ENCODE results near the gene ARRDC2.

DNA sequence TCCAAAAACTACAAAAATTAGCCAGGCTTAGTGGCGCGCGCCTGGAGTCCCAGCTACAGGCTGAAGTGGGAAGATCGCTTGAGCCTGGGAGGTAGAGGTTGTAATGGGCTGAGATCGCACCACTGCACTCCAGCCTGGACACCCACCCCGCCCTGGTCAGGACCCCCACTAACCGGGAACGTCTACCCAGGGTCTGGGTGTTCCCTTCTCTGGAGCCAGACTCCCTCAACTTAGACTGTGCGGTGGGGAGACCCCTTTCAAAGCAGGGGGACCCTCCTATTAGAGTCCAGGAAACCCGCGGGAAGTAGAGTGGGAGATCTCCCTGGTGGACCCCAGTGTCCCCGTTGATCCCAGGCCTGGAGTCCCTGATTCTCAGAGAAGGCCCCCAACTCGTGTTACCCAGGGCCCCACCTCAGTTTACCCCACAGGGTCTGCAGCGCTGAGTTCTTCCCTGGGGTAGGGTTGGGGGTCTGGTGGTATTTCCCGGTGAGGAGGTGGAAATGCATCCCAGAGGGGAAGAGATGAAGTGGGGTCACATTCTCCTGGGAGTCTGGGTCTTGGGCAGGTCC lies 6.1 kb upstream of the ARRDC2 start:
- TF ChIP-seq, protein P1, sequence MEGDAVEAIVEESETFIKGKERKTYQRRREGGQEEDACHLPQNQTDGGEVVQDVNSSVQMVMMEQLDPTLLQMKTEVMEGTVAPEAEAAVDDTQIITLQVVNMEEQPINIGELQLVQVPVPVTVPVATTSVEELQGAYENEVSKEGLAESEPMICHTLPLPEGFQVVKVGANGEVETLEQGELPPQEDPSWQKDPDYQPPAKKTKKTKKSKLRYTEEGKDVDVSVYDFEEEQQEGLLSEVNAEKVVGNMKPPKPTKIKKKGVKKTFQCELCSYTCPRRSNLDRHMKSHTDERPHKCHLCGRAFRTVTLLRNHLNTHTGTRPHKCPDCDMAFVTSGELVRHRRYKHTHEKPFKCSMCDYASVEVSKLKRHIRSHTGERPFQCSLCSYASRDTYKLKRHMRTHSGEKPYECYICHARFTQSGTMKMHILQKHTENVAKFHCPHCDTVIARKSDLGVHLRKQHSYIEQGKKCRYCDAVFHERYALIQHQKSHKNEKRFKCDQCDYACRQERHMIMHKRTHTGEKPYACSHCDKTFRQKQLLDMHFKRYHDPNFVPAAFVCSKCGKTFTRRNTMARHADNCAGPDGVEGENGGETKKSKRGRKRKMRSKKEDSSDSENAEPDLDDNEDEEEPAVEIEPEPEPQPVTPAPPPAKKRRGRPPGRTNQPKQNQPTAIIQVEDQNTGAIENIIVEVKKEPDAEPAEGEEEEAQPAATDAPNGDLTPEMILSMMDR (IDR thresholded peaks at IDR 0.05) = no peak
- TF ChIP-seq MYBL2 (CRISPR knock-in tag; IDR thresholded peaks at IDR 0.05) (no peak), ZNF121 (CRISPR knock-in tag; IDR thresholded peaks at IDR 0.05) (no peak), SP1 (CRISPR knock-in tag; conservative IDR thresholded peaks at IDR 0.05) (no peak), TCF7 (CRISPR knock-in tag; IDR thresholded peaks at IDR 0.05; ENCODE audit: low read depth) (no peak), JUN (CRISPR knock-in tag; IDR thresholded peaks at IDR 0.05) (no peak), ZNF416 (CRISPR knock-in tag; IDR thresholded peaks at IDR 0.05) (no peak), TEAD4 (CRISPR knock-in tag; IDR thresholded peaks at IDR 0.05) (no peak), ATF1 (CRISPR knock-in tag; IDR thresholded peaks at IDR 0.05) (no peak), SMAD3 (CRISPR knock-in tag; IDR thresholded peaks at IDR 0.05; ENCODE audit: borderline replicate concordance) (no peak)
- TF ChIP-seq, protein P2, sequence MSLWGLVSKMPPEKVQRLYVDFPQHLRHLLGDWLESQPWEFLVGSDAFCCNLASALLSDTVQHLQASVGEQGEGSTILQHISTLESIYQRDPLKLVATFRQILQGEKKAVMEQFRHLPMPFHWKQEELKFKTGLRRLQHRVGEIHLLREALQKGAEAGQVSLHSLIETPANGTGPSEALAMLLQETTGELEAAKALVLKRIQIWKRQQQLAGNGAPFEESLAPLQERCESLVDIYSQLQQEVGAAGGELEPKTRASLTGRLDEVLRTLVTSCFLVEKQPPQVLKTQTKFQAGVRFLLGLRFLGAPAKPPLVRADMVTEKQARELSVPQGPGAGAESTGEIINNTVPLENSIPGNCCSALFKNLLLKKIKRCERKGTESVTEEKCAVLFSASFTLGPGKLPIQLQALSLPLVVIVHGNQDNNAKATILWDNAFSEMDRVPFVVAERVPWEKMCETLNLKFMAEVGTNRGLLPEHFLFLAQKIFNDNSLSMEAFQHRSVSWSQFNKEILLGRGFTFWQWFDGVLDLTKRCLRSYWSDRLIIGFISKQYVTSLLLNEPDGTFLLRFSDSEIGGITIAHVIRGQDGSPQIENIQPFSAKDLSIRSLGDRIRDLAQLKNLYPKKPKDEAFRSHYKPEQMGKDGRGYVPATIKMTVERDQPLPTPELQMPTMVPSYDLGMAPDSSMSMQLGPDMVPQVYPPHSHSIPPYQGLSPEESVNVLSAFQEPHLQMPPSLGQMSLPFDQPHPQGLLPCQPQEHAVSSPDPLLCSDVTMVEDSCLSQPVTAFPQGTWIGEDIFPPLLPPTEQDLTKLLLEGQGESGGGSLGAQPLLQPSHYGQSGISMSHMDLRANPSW (CRISPR knock-in tag; conservative IDR thresholded peaks at IDR 0.05; ENCODE audit: low read depth) = no peak
- TF ChIP-seq, protein P3, sequence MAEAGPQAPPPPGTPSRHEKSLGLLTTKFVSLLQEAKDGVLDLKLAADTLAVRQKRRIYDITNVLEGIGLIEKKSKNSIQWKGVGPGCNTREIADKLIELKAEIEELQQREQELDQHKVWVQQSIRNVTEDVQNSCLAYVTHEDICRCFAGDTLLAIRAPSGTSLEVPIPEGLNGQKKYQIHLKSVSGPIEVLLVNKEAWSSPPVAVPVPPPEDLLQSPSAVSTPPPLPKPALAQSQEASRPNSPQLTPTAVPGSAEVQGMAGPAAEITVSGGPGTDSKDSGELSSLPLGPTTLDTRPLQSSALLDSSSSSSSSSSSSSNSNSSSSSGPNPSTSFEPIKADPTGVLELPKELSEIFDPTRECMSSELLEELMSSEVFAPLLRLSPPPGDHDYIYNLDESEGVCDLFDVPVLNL (CRISPR knock-in tag; IDR thresholded peaks at IDR 0.05; ENCODE audit: borderline replicate concordance, low read depth) = no peak
- TF ChIP-seq, protein P4, sequence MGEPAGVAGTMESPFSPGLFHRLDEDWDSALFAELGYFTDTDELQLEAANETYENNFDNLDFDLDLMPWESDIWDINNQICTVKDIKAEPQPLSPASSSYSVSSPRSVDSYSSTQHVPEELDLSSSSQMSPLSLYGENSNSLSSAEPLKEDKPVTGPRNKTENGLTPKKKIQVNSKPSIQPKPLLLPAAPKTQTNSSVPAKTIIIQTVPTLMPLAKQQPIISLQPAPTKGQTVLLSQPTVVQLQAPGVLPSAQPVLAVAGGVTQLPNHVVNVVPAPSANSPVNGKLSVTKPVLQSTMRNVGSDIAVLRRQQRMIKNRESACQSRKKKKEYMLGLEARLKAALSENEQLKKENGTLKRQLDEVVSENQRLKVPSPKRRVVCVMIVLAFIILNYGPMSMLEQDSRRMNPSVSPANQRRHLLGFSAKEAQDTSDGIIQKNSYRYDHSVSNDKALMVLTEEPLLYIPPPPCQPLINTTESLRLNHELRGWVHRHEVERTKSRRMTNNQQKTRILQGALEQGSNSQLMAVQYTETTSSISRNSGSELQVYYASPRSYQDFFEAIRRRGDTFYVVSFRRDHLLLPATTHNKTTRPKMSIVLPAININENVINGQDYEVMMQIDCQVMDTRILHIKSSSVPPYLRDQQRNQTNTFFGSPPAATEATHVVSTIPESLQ (CRISPR knock-in tag; IDR thresholded peaks at IDR 0.05) = no peak

Data from WTC11 (cell line).